Smooth muscle cell (in vitro differentiated cells): Measurements from ENCODE around the gene DMRT1. TPM values are rescaled to one million over a fixed set of nuclear protein-coding genes. Genes with fewer than 3 reads are reported as not detected.

Source experiments
- DNase-seq: peaks from one replicate; lab custom pipeline; 2025; ENCODE audit not compliant: unreplicated experiment; lab: John Stamatoyannopoulos, UW
- H2AFZ ChIP-seq: fragments of 200-600 bp; sonication (generic); 2 replicates; pipeline ENCODE4 v1.6.0; 2016; ENCODE audit warnings: antibody characterized with exemption, low read depth, mild to moderate bottlenecking
- H3F3A ChIP-seq: fragments of 200-600 bp; sonication (generic); 2 replicates; pipeline ENCODE4 v1.6.0; 2017; ENCODE audit warnings: antibody characterized with exemption, low read depth
- H3K27ac ChIP-seq: fragments of 200-600 bp; sonication (generic); 2 replicates; pipeline ENCODE4 v1.5.1; 2016; ENCODE audit warnings: low read depth, mild to moderate bottlenecking
- H3K27me3 ChIP-seq: fragments of 200-600 bp; sonication (generic); 2 replicates; pipeline ENCODE4 v1.6.1; 2016; ENCODE audit warnings: low read depth, mild to moderate bottlenecking
- H3K36me3 ChIP-seq: fragments of 200-600 bp; sonication (generic); 2 replicates; pipeline ENCODE4 v1.5.1; 2016; ENCODE audit warnings: low read depth
- H3K4me1 ChIP-seq: fragments of 200-600 bp; sonication (generic); 2 replicates; pipeline ENCODE4 v1.5.1; 2016; ENCODE audit warnings: low read depth
- H3K4me2 ChIP-seq: fragments of 200-600 bp; sonication (generic); 2 replicates; pipeline ENCODE4 v1.6.0; 2016; ENCODE audit warnings: mild to moderate bottlenecking
- H3K4me3 ChIP-seq: fragments of 200-600 bp; sonication (generic); 2 replicates; pipeline ENCODE4 v1.5.1; 2016; ENCODE audit warnings: mild to moderate bottlenecking
- H3K79me2 ChIP-seq: fragments of 200-600 bp; sonication (generic); 2 replicates; pipeline ENCODE4 v1.6.0; 2016; ENCODE audit warnings: low read depth, mild to moderate bottlenecking
- H3K9ac ChIP-seq: fragments of 200-600 bp; sonication (generic); 2 replicates; pipeline ENCODE4 v1.6.0; 2016; ENCODE audit warnings: low read depth
- H3K9me3 ChIP-seq: fragments of 200-600 bp; sonication (generic); replicated peaks from 2 replicates; pipeline ENCODE4 v1.5.1; 2016; ENCODE audit warnings: low read depth
- H4K20me1 ChIP-seq: fragments of 200-600 bp; sonication (generic); 2 replicates; pipeline ENCODE4 v1.6.0; 2016; ENCODE audit warnings: low read depth
- WGBS: methylation state at CpG from one replicate; pipeline ENCODE4 v1.1.7; 2016; ENCODE audit warnings: low lambda C conversion rate; 5-methylcytosine and 5-hydroxymethylcytosine counted together
- polyA plus RNA-seq: library from polyadenylated mRNA; unstranded; fragments of >200 nt; fragmentation: Nextera tagmentation; extraction: Ambion mirVana; gene quantifications from 2 replicates; pipeline ENCODE4 v1.2.1, GENCODE V29; 2016
- total RNA-seq: library from RNA; depleted of rRNA; stranded (reverse); fragments of >200 nt; gene quantifications from 2 replicates; pipeline ENCODE4 v1.2.3, GENCODE V29; 2014
- TF ChIP-seq, protein P1 (sequence below): fragments of 200-600 bp; sonication (generic); IDR thresholded peaks from 2 replicates; pipeline ENCODE4 v1.5.1; 2017; ENCODE audit warnings: borderline replicate concordance, mild to moderate bottlenecking, antibody characterized with exemption; ENCODE audit not compliant: insufficient read depth, poor library complexity, severe bottlenecking

DMRT1 gene
- total and polyA plus RNA-seq, 2 experiments from 2014 or later: 0.58 TPM; not detected in 1

DNA sequence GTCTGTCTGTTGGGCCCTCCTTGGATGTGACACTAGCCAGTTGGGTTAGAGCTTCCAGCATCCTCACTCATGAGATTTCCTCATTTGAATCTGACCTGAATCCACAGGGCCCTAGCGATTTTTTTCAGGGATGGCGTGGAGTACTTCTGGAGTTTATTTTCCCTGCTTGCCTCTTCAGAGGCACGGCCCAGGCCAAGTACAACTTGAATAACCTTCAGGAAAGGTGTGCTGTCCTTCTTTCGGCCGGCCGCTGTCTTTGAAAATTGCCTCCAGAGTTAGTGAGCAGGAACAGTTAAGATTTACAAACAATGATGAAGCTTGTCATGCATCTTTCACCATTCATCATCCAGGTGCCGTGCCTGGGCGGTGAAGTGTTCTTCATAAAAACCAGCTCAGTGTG is 85.5 kb downstream of the DMRT1 start:
- 87% methylated on average over 8 of the region's 8 CpGs for WGBS
- H3K27me3 ChIP-seq: peaks cover 6% of the 10 kb centered on the region
- no peaks in the 10 kb centered on the region for H3K4me1 ChIP-seq
- H3K9me3 ChIP-seq: no peaks in the 10 kb centered on the region
- no peak overlapping the region for H3K27ac ChIP-seq
- no peak overlapping the region for H2AFZ ChIP-seq
- no peak for DNase-seq
- no peak overlapping the region for H3K4me3 ChIP-seq
- H3K79me2 ChIP-seq: no peaks in the 10 kb centered on the region
- no peaks in the 10 kb centered on the region for H3F3A ChIP-seq
- no peaks in the 10 kb centered on the region for H3K36me3 ChIP-seq
- TF ChIP-seq, protein P1, sequence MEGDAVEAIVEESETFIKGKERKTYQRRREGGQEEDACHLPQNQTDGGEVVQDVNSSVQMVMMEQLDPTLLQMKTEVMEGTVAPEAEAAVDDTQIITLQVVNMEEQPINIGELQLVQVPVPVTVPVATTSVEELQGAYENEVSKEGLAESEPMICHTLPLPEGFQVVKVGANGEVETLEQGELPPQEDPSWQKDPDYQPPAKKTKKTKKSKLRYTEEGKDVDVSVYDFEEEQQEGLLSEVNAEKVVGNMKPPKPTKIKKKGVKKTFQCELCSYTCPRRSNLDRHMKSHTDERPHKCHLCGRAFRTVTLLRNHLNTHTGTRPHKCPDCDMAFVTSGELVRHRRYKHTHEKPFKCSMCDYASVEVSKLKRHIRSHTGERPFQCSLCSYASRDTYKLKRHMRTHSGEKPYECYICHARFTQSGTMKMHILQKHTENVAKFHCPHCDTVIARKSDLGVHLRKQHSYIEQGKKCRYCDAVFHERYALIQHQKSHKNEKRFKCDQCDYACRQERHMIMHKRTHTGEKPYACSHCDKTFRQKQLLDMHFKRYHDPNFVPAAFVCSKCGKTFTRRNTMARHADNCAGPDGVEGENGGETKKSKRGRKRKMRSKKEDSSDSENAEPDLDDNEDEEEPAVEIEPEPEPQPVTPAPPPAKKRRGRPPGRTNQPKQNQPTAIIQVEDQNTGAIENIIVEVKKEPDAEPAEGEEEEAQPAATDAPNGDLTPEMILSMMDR: no peak
- no peak overlapping the region for H3K9ac ChIP-seq
- no peaks in the 10 kb centered on the region for H4K20me1 ChIP-seq
- H3K4me2 ChIP-seq: no peak overlapping the region

DNA sequence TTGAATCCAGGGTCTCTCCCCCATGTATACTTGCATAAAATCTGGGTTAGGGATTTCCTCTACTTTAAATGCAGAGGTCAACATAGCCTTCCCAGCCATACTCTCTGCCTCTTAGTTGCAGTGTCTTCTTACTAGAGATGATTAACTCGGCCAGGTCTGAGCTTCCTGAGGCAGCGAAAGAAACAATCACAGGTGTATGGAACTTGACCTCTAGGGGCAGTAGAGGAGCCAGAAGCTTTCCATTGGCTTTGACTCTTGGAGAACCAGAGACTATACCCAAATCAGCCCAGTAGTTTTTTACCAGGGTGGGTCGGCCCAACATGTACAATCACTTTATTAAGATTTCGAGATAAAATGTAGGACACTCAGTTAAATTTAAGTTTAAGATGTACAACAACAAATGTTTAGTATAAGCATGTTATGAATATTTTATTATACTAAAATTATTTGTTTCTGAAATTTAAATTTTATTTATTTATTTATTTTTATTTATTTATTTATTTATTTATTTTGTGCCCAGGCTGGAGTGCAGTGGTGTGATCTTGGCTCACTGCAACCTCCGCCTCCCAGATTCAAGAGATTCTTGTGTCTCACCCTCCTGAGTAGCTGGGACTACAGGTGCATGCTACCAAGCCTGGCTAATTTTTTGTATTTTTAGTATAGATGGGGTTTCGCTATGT is 87.0 kb downstream of the DMRT1 start:
- no peak overlapping the region for H2AFZ ChIP-seq

DNA sequence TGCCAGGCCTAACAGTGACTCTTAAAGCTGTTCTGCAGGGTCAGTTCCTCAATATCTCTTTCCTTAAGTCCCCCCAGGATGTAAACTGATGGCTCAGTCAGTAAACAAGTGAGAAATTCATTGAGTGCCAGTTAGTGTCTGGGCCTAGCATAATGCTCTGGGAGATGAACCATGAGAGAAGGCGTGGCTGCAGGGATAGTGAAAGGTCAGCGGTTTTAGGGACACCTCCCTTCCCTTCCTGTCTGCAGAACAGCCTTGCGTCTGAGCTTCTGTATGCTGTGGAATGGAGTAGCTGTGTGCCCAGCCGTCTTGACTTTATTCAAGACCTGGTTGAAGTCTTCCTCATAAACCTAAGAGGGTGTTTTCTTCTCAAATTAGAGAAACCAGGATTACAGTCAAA is 88.2 kb downstream of the DMRT1 start:
- H3F3A ChIP-seq: no peaks in the 10 kb centered on the region
- no peak for DNase-seq
- no peak overlapping the region for H3K9ac ChIP-seq
- H3K4me1 ChIP-seq: no peaks in the 10 kb centered on the region
- no peaks in the 10 kb centered on the region for H4K20me1 ChIP-seq
- no peak overlapping the region for H3K4me3 ChIP-seq
- no peak overlapping the region for H2AFZ ChIP-seq
- no peaks in the 10 kb centered on the region for H3K79me2 ChIP-seq
- no peak overlapping the region for H3K27ac ChIP-seq
- no peaks in the 10 kb centered on the region for H3K36me3 ChIP-seq
- no peaks in the 10 kb centered on the region for H3K9me3 ChIP-seq
- no peaks in the 10 kb centered on the region for H3K27me3 ChIP-seq
- H3K4me2 ChIP-seq: no peak overlapping the region
- TF ChIP-seq, protein P1: no peak
- 82% methylated on average over 4 of the region's 4 CpGs for WGBS

More for the DNA sequence above, 87.0 kb downstream of the DMRT1 start:
- no peaks in the 10 kb centered on the region for H3K27me3 ChIP-seq
- no peaks in the 10 kb centered on the region for H3K4me1 ChIP-seq
- no peaks in the 10 kb centered on the region for H3K79me2 ChIP-seq
- H3K36me3 ChIP-seq: no peaks in the 10 kb centered on the region
- no peaks in the 10 kb centered on the region for H4K20me1 ChIP-seq
- no peak overlapping the region for H3K9ac ChIP-seq
- DNase-seq: no peak
- H3K27ac ChIP-seq: no peak overlapping the region
- 65% methylated on average over 6 of the region's 6 CpGs for WGBS
- no peak overlapping the region for H3K4me2 ChIP-seq
- no peak overlapping the region for H3K4me3 ChIP-seq
- no peaks in the 10 kb centered on the region for H3F3A ChIP-seq
- no peaks in the 10 kb centered on the region for H3K9me3 ChIP-seq
- TF ChIP-seq, protein P1: peak; percentile 37

DNA sequence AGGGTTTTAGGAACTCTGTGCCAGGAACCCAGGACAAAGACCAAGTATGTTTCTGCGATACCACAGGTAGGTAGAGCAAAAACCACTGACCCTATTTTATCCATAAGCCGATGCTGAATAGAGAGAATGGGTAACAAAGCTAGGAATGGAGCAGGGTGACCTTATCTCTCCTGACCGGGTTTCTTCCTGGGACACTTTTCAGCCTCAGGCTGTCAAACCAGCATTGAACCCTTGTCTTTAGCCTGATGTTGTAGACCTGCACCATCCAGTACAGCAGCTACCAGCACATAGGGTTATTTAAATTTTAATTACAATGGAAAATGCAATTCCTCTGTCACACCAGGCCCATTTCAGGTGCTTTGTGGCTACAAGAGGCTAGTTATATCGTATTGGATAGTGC is 91.9 kb downstream of the DMRT1 start:
- H2AFZ ChIP-seq: no peak overlapping the region
- DNase-seq: no peak
- no peaks in the 10 kb centered on the region for H3K79me2 ChIP-seq
- H3F3A ChIP-seq: no peaks in the 10 kb centered on the region
- H3K4me3 ChIP-seq: no peak overlapping the region
- TF ChIP-seq, protein P1: no peak
- 85% methylated on average over 4 of the region's 4 CpGs for WGBS
- no peak overlapping the region for H3K27ac ChIP-seq
- H3K9me3 ChIP-seq: no peaks in the 10 kb centered on the region
- no peaks in the 10 kb centered on the region for H3K36me3 ChIP-seq
- no peaks in the 10 kb centered on the region for H4K20me1 ChIP-seq
- no peaks in the 10 kb centered on the region for H3K4me1 ChIP-seq
- H3K9ac ChIP-seq: no peak overlapping the region
- no peaks in the 10 kb centered on the region for H3K27me3 ChIP-seq
- no peak overlapping the region for H3K4me2 ChIP-seq
